Endothelial cell of umbilical vein (primary cell): ENCODE results near the gene OAS3. TPM values are rescaled to one million over a fixed set of nuclear protein-coding genes. Genes with fewer than 3 reads are reported as not detected.

Source experiments
- BruUV-seq: library from RNA; stranded (reverse); fragments of 400-500 nt; replicated peaks from 2 replicates; lab custom pipeline; 2021; lab: Mats Ljungman, UMichigan
- CTCF ChIA-PET: fragments of 300-600, 350-600 bp; sonication (Branson Sonifier 250); formaldehyde crosslinking; loops from one replicate; lab custom pipeline; 2021; ENCODE audit warnings: antibody characterized with exemption, inconsistent platforms; lab: Charles Lee
- POLR2A ChIA-PET: fragments of 300-600, 350-600 bp; sonication (Branson Sonifier 250); formaldehyde crosslinking; loops from one replicate; lab custom pipeline; 2021; ENCODE audit warnings: antibody characterized with exemption, inconsistent platforms; lab: Charles Lee
- DNase-seq: peaks from one replicate; pipeline ENCODE4 v3.0.0-alpha.2; 2011; ENCODE audit warnings: low read depth, low spot score
- FAIRE-seq: peaks from 2 replicates; lab custom pipeline; 2011; peaks lifted over from hg19 to GRCh38; lab: Jason Lieb, UNC
- H2AFZ ChIP-seq: 2 replicates; pipeline ENCODE4 v1.6.0; 2012; ENCODE audit warnings: low read depth, low read length, control low read depth, inconsistent platforms
- H3K27ac ChIP-seq: 2 replicates; pipeline ENCODE4 v1.5.1; 2011; ENCODE audit warnings: low read depth, mild to moderate bottlenecking, control low read depth, low read length, moderate library complexity; ENCODE audit not compliant: insufficient read depth
- H3K27me3 ChIP-seq, 2 experiments: 2 replicates each; pipeline versions ENCODE4 v1.6.0 to v1.6.1; 2011; ENCODE audit warnings: low read length in 2 of 2, mixed read lengths in 1 of 2; ENCODE audit not compliant: control insufficient read depth in 2 of 2, insufficient read depth in 2 of 2
- H3K36me3 ChIP-seq, 2 experiments: 2 replicates in 1 of 2; 3 replicates in 1 of 2; pipeline ENCODE4 v1.5.1; 2011; ENCODE audit warnings: low read length in 2 of 2, mild to moderate bottlenecking in 1 of 2, moderate library complexity in 1 of 2; ENCODE audit not compliant: control insufficient read depth in 2 of 2, insufficient read depth in 2 of 2; ENCODE audit errors: extremely low read depth in 1 of 2
- H3K4me1 ChIP-seq: 3 replicates; pipeline ENCODE4 v1.5.1; 2011; ENCODE audit warnings: mild to moderate bottlenecking, low read length; ENCODE audit not compliant: control insufficient read depth, insufficient read depth; ENCODE audit errors: extremely low read depth
- H3K4me2 ChIP-seq: 2 replicates; pipeline ENCODE4 v1.6.1; 2011; ENCODE audit warnings: low read length, control low read depth, mixed read lengths; ENCODE audit not compliant: insufficient read depth
- H3K4me3 ChIP-seq, 3 experiments: fragments of 200-600 bp in 1 of 3; sonication (generic), shearing (Covaris generic) in 1 of 3; replicated peaks in 1 of 3; 2 replicates each; pipeline ENCODE4 v1.5.1; 2011 to 2016; ENCODE audit warnings: control low read depth in 3 of 3, low read length in 3 of 3, mild to moderate bottlenecking in 2 of 3, inconsistent platforms in 1 of 3, low read depth in 1 of 3, moderate library complexity in 1 of 3; ENCODE audit not compliant: insufficient read depth in 1 of 3
- H3K79me2 ChIP-seq: 2 replicates; pipeline ENCODE4 v1.6.0; 2012; ENCODE audit warnings: low read length, inconsistent platforms; ENCODE audit not compliant: control insufficient read depth, insufficient read depth
- H3K9ac ChIP-seq: replicated peaks from 2 replicates; pipeline ENCODE3; 2011; ENCODE audit warnings: low read length, control low read depth; ENCODE audit not compliant: insufficient read depth; ENCODE audit errors: extremely low read depth
- H3K9me1 ChIP-seq: replicated peaks from 3 replicates; pipeline ENCODE4 v1.6.0; 2011; ENCODE audit warnings: mild to moderate bottlenecking, low read length; ENCODE audit not compliant: control insufficient read depth, insufficient read depth; ENCODE audit errors: extremely low read depth
- H3K9me3 ChIP-seq: replicated peaks from 2 replicates; pipeline ENCODE4 v1.5.1; 2012; ENCODE audit warnings: low read length, inconsistent platforms; ENCODE audit not compliant: control insufficient read depth, insufficient read depth
- H4K20me1 ChIP-seq: replicated peaks from 2 replicates; pipeline ENCODE3; 2011; ENCODE audit warnings: mild to moderate bottlenecking, low read length; ENCODE audit not compliant: control insufficient read depth, insufficient read depth; ENCODE audit errors: extremely low read depth
- CTCF ChIP-seq, 2 donors: IDR thresholded peaks; 1 replicate in 1 of 2; 2 replicates in 1 of 2; pipeline ENCODE4 v1.5.1; 2011; ENCODE audit warnings: low read length in 2 of 2, mild to moderate bottlenecking in 2 of 2, moderate library complexity in 2 of 2, control low read depth in 1 of 2, inconsistent platforms in 1 of 2, low read depth in 1 of 2; ENCODE audit not compliant: insufficient read depth in 1 of 2; ENCODE audit errors: extremely low read depth in 1 of 2
- EZH2 ChIP-seq: IDR thresholded peaks from 2 replicates; pipeline ENCODE4 v1.6.1; 2012; ENCODE audit warnings: borderline replicate concordance, low read depth, mild to moderate bottlenecking, moderate library complexity, low read length, inconsistent platforms; ENCODE audit not compliant: severe bottlenecking
- FOS ChIP-seq: IDR thresholded peaks from 2 replicates; pipeline ENCODE4 v1.6.1; 2011; ENCODE audit warnings: mild to moderate bottlenecking, low read length, moderate library complexity, borderline replicate concordance; ENCODE audit not compliant: insufficient read depth
- GATA2 ChIP-seq: IDR thresholded peaks from 2 replicates; pipeline ENCODE4 v1.7.0; 2011; ENCODE audit warnings: low read depth, mild to moderate bottlenecking, moderate library complexity, mixed read lengths, low read length; ENCODE audit not compliant: insufficient read length, insufficient read depth
- JUN ChIP-seq: IDR thresholded peaks from 2 replicates; pipeline ENCODE4 v1.6.1; 2011; ENCODE audit warnings: borderline replicate concordance, low read depth; ENCODE audit not compliant: insufficient read length, insufficient read depth
- MYC ChIP-seq: IDR thresholded peaks from one replicate; pipeline ENCODE4 v1.6.1; 2011; ENCODE audit warnings: mild to moderate bottlenecking, low read depth, low read length
- POLR2A ChIP-seq: IDR thresholded peaks from 2 replicates; pipeline ENCODE4 v1.6.1; 2012; ENCODE audit warnings: low read depth, mild to moderate bottlenecking, control low read depth, low read length
- POLR2AphosphoS5 ChIP-seq: IDR thresholded peaks from 2 replicates; pipeline ENCODE4 v1.6.1; 2012; ENCODE audit warnings: low read depth, mild to moderate bottlenecking, control low read depth, low read length, moderate library complexity; ENCODE audit not compliant: insufficient read depth
- dilution Hi-C: fragments of 300-500 bp; cut with MboI; formaldehyde crosslinking; loops from one replicate; pipeline ENCODE4 v1.15.0; 2019; ENCODE audit warnings: low sequenced_read_pairs; ENCODE audit not compliant: extremely low pct_ligation_motif_present
- intact Hi-C: fragments of 100-400 bp; cut with micrococcal nuclease; formaldehyde crosslinking; loops from one replicate; pipeline ENCODE4 v1.10.0; 2022
- polyA plus RNA-seq, 4 experiments: library from polyadenylated mRNA; depleted of rRNA in 3 of 4; stranded (reverse) in 3 of 4; unstranded in 1 of 4; fragments of >200 nt; gene quantifications; 2 replicates each; pipeline versions ENCODE4 v1.2.1 to v1.2.3, GENCODE V29; 2011 to 2012; ENCODE audit warnings: missing spikeins in 1 of 4
- total RNA-seq: library from RNA; stranded (reverse); gene quantifications from 2 replicates; pipeline ENCODE4 v1.2.3, GENCODE V29; 2021

Gene OAS3
- total and polyA plus RNA-seq, 2 donors (not counting 3 experiments of a cell fraction or from before 2014, with no cell fraction given), result 13.1 to 19.8 TPM

DNA sequence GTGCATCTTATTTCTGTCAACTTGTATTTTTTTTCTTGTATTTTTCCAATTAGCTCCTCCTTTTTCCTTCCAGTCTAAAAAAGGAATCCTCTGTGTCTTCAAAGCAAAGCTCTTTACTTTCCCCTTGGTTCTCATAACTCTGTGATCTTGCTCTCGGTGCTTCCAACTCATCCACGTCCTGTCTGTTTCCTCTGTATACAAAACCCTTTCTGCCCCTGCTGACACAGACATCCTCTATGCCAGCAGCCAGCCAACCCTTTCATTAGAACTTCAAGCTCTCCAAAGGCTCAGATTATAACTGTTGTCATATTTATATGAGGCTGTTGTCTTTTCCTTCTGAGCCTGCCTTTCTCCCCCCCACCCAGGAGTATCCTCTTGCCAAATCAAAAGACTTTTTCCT lies 72.4 kb downstream of the OAS3 start:
- dilution Hi-C loops (no loop called here), intact Hi-C loops (no loop called here)
- Histone ChIP-seq H3K79me2 (no peaks in the 10 kb centered on the region), H3K4me3 (no peak overlapping the region), H3K9me3 (no peaks in the 10 kb centered on the region), H3K27me3 (no peaks in the 10 kb centered on the region), H4K20me1 (no peaks in the 10 kb centered on the region), H3K9ac (no peak overlapping the region), H3K4me1 (peaks cover 22% of the 10 kb centered on the region), H3K9me1 (no peaks in the 10 kb centered on the region), H3K27ac (no peak overlapping the region), H2AFZ (no peak overlapping the region), H3K4me2 (no peak overlapping the region), H3K36me3 (no peaks in the 10 kb centered on the region)
- ChIA-PET CTCF (interaction anchor here (0.7 to 9.0 kb wide), 6 partner anchors 9 to 26 kb away, joined by 3 to 177 read pairs (median 8); no protein-coding TSS in a partner anchor), POLR2A (no interaction called here)
- BruUV-seq, result no TSS peak
- peak; percentile 65 for FAIRE-seq
- no peak for TF ChIP-seq POLR2A
- no peak for TF ChIP-seq FOS
- TF ChIP-seq POLR2AphosphoS5, result no peak
- no peak for TF ChIP-seq EZH2
- no peak for TF ChIP-seq GATA2
- no peak for TF ChIP-seq MYC
- TF ChIP-seq CTCF (IDR thresholded peaks at IDR 0.05; ENCODE audit: extremely low read depth in 1 of 2, insufficient read depth in 1 of 2, low read depth in 1 of 2, low read length in 2 of 2), result no peak
- TF ChIP-seq JUN, result no peak
- DNase-seq, result peak; percentile 40
